Endothelial cell of umbilical vein (primary cell): ENCODE data around the gene SLC25A34. TPM values are rescaled to one million over a fixed set of nuclear protein-coding genes. Genes with fewer than 3 reads are reported as not detected.
A peak's percentile ranks its signal among the peaks of the same experiment; 100 is the strongest.

Source experiments
- BruUV-seq: library from RNA; stranded (reverse); fragments of 400-500 nt; replicated peaks from 2 replicates; lab custom pipeline; 2021; lab: Mats Ljungman, UMichigan
- CTCF ChIA-PET: fragments of 300-600, 350-600 bp; sonication (Branson Sonifier 250); formaldehyde crosslinking; loops from one replicate; lab custom pipeline; 2021; ENCODE audit warnings: antibody characterized with exemption, inconsistent platforms; lab: Charles Lee
- POLR2A ChIA-PET: fragments of 300-600, 350-600 bp; sonication (Branson Sonifier 250); formaldehyde crosslinking; loops from one replicate; lab custom pipeline; 2021; ENCODE audit warnings: antibody characterized with exemption, inconsistent platforms; lab: Charles Lee
- DNase-seq: peaks from one replicate; pipeline ENCODE4 v3.0.0-alpha.2; 2011; ENCODE audit warnings: low read depth, low spot score
- FAIRE-seq: peaks from 2 replicates; lab custom pipeline; 2011; peaks lifted over from hg19 to GRCh38; lab: Jason Lieb, UNC
- H2AFZ ChIP-seq: 2 replicates; pipeline ENCODE4 v1.6.0; 2012; ENCODE audit warnings: low read depth, low read length, control low read depth, inconsistent platforms
- H3K27ac ChIP-seq: 2 replicates; pipeline ENCODE4 v1.5.1; 2011; ENCODE audit warnings: low read depth, mild to moderate bottlenecking, control low read depth, low read length, moderate library complexity; ENCODE audit not compliant: insufficient read depth
- H3K27me3 ChIP-seq, 2 experiments: 2 replicates each; pipeline versions ENCODE4 v1.6.0 to v1.6.1; 2011; ENCODE audit warnings: low read length in 2 of 2, mixed read lengths in 1 of 2; ENCODE audit not compliant: control insufficient read depth in 2 of 2, insufficient read depth in 2 of 2
- H3K36me3 ChIP-seq, 2 experiments: 2 replicates in 1 of 2; 3 replicates in 1 of 2; pipeline ENCODE4 v1.5.1; 2011; ENCODE audit warnings: low read length in 2 of 2, mild to moderate bottlenecking in 1 of 2, moderate library complexity in 1 of 2; ENCODE audit not compliant: control insufficient read depth in 2 of 2, insufficient read depth in 2 of 2; ENCODE audit errors: extremely low read depth in 1 of 2
- H3K4me1 ChIP-seq: 3 replicates; pipeline ENCODE4 v1.5.1; 2011; ENCODE audit warnings: mild to moderate bottlenecking, low read length; ENCODE audit not compliant: control insufficient read depth, insufficient read depth; ENCODE audit errors: extremely low read depth
- H3K4me2 ChIP-seq: 2 replicates; pipeline ENCODE4 v1.6.1; 2011; ENCODE audit warnings: low read length, control low read depth, mixed read lengths; ENCODE audit not compliant: insufficient read depth
- H3K4me3 ChIP-seq, 3 experiments: fragments of 200-600 bp in 1 of 3; sonication (generic), shearing (Covaris generic) in 1 of 3; replicated peaks in 1 of 3; 2 replicates each; pipeline ENCODE4 v1.5.1; 2011 to 2016; ENCODE audit warnings: control low read depth in 3 of 3, low read length in 3 of 3, mild to moderate bottlenecking in 2 of 3, inconsistent platforms in 1 of 3, low read depth in 1 of 3, moderate library complexity in 1 of 3; ENCODE audit not compliant: insufficient read depth in 1 of 3
- H3K79me2 ChIP-seq: 2 replicates; pipeline ENCODE4 v1.6.0; 2012; ENCODE audit warnings: low read length, inconsistent platforms; ENCODE audit not compliant: control insufficient read depth, insufficient read depth
- H3K9ac ChIP-seq: replicated peaks from 2 replicates; pipeline ENCODE3; 2011; ENCODE audit warnings: low read length, control low read depth; ENCODE audit not compliant: insufficient read depth; ENCODE audit errors: extremely low read depth
- H3K9me1 ChIP-seq: replicated peaks from 3 replicates; pipeline ENCODE4 v1.6.0; 2011; ENCODE audit warnings: mild to moderate bottlenecking, low read length; ENCODE audit not compliant: control insufficient read depth, insufficient read depth; ENCODE audit errors: extremely low read depth
- H3K9me3 ChIP-seq: replicated peaks from 2 replicates; pipeline ENCODE4 v1.5.1; 2012; ENCODE audit warnings: low read length, inconsistent platforms; ENCODE audit not compliant: control insufficient read depth, insufficient read depth
- H4K20me1 ChIP-seq: replicated peaks from 2 replicates; pipeline ENCODE3; 2011; ENCODE audit warnings: mild to moderate bottlenecking, low read length; ENCODE audit not compliant: control insufficient read depth, insufficient read depth; ENCODE audit errors: extremely low read depth
- EZH2 ChIP-seq: IDR thresholded peaks from 2 replicates; pipeline ENCODE4 v1.6.1; 2012; ENCODE audit warnings: borderline replicate concordance, low read depth, mild to moderate bottlenecking, moderate library complexity, low read length, inconsistent platforms; ENCODE audit not compliant: severe bottlenecking
- FOS ChIP-seq: IDR thresholded peaks from 2 replicates; pipeline ENCODE4 v1.6.1; 2011; ENCODE audit warnings: mild to moderate bottlenecking, low read length, moderate library complexity, borderline replicate concordance; ENCODE audit not compliant: insufficient read depth
- GATA2 ChIP-seq: IDR thresholded peaks from 2 replicates; pipeline ENCODE4 v1.7.0; 2011; ENCODE audit warnings: low read depth, mild to moderate bottlenecking, moderate library complexity, mixed read lengths, low read length; ENCODE audit not compliant: insufficient read length, insufficient read depth
- JUN ChIP-seq: IDR thresholded peaks from 2 replicates; pipeline ENCODE4 v1.6.1; 2011; ENCODE audit warnings: borderline replicate concordance, low read depth; ENCODE audit not compliant: insufficient read length, insufficient read depth
- MYC ChIP-seq: IDR thresholded peaks from one replicate; pipeline ENCODE4 v1.6.1; 2011; ENCODE audit warnings: mild to moderate bottlenecking, low read depth, low read length
- POLR2A ChIP-seq: IDR thresholded peaks from 2 replicates; pipeline ENCODE4 v1.6.1; 2012; ENCODE audit warnings: low read depth, mild to moderate bottlenecking, control low read depth, low read length
- POLR2AphosphoS5 ChIP-seq: IDR thresholded peaks from 2 replicates; pipeline ENCODE4 v1.6.1; 2012; ENCODE audit warnings: low read depth, mild to moderate bottlenecking, control low read depth, low read length, moderate library complexity; ENCODE audit not compliant: insufficient read depth
- dilution Hi-C: fragments of 300-500 bp; cut with MboI; formaldehyde crosslinking; loops from one replicate; pipeline ENCODE4 v1.15.0; 2019; ENCODE audit warnings: low sequenced_read_pairs; ENCODE audit not compliant: extremely low pct_ligation_motif_present
- intact Hi-C: fragments of 100-400 bp; cut with micrococcal nuclease; formaldehyde crosslinking; loops from one replicate; pipeline ENCODE4 v1.10.0; 2022
- polyA plus RNA-seq, 4 experiments: library from polyadenylated mRNA; depleted of rRNA in 3 of 4; stranded (reverse) in 3 of 4; unstranded in 1 of 4; fragments of >200 nt; gene quantifications; 2 replicates each; pipeline versions ENCODE4 v1.2.1 to v1.2.3, GENCODE V29; 2011 to 2012; ENCODE audit warnings: missing spikeins in 1 of 4
- total RNA-seq: library from RNA; stranded (reverse); gene quantifications from 2 replicates; pipeline ENCODE4 v1.2.3, GENCODE V29; 2021
- TF ChIP-seq, protein P1 (sequence below): IDR thresholded peaks from 2 replicates; pipeline ENCODE4 v1.6.1; 2011; ENCODE audit not compliant: insufficient read depth, insufficient read length
- TF ChIP-seq, protein P2 (sequence below), 2 donors: IDR thresholded peaks; 1 replicate in 1 of 2; 2 replicates in 1 of 2; pipeline ENCODE4 v1.5.1; 2011; ENCODE audit warnings: low read length in 2 of 2, mild to moderate bottlenecking in 2 of 2, moderate library complexity in 2 of 2, control low read depth in 1 of 2, inconsistent platforms in 1 of 2, low read depth in 1 of 2; ENCODE audit not compliant: insufficient read depth in 1 of 2; ENCODE audit errors: extremely low read depth in 1 of 2

Gene SLC25A34
- total and polyA plus RNA-seq, 2 donors (not counting 3 experiments of a cell fraction or from before 2014, with no cell fraction given): 0.90 to 1.1 TPM

- dilution Hi-C loops (no loop called here), intact Hi-C loops (no loop called here)
- peaks cover 18% of the 10 kb centered on the region for H3K4me1 ChIP-seq
- no peak overlapping the region for H3K27ac ChIP-seq
- no peaks in the 10 kb centered on the region for H3K27me3 ChIP-seq
- TF ChIP-seq POLR2AphosphoS5 (no peak), EZH2 (no peak), JUN (no peak), GATA2 (no peak), POLR2A (no peak), FOS (no peak), MYC (no peak)
- TF ChIP-seq, protein P1, sequence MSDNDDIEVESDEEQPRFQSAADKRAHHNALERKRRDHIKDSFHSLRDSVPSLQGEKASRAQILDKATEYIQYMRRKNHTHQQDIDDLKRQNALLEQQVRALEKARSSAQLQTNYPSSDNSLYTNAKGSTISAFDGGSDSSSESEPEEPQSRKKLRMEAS: no peak
- TF ChIP-seq, protein P2, sequence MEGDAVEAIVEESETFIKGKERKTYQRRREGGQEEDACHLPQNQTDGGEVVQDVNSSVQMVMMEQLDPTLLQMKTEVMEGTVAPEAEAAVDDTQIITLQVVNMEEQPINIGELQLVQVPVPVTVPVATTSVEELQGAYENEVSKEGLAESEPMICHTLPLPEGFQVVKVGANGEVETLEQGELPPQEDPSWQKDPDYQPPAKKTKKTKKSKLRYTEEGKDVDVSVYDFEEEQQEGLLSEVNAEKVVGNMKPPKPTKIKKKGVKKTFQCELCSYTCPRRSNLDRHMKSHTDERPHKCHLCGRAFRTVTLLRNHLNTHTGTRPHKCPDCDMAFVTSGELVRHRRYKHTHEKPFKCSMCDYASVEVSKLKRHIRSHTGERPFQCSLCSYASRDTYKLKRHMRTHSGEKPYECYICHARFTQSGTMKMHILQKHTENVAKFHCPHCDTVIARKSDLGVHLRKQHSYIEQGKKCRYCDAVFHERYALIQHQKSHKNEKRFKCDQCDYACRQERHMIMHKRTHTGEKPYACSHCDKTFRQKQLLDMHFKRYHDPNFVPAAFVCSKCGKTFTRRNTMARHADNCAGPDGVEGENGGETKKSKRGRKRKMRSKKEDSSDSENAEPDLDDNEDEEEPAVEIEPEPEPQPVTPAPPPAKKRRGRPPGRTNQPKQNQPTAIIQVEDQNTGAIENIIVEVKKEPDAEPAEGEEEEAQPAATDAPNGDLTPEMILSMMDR (IDR thresholded peaks at IDR 0.05; ENCODE audit: extremely low read depth in 1 of 2, insufficient read depth in 1 of 2, low read depth in 1 of 2, low read length in 2 of 2): no peak
- peaks cover 71% of the 10 kb centered on the region for H3K79me2 ChIP-seq
- no TSS peak for BruUV-seq
- H2AFZ ChIP-seq: no peak overlapping the region
- no peak overlapping the region for H3K4me2 ChIP-seq
- no peaks in the 10 kb centered on the region for H4K20me1 ChIP-seq
- FAIRE-seq (peak; percentile 55), DNase-seq (no peak)
- ChIA-PET POLR2A (no interaction called here), CTCF (no interaction called here)
- peaks cover 0 to 2% of the 10 kb centered on the region in 2 experiments for H3K36me3 ChIP-seq
- no peak overlapping the region for H3K4me3 ChIP-seq
- no peaks in the 10 kb centered on the region for H3K9me1 ChIP-seq
- H3K9me3 ChIP-seq: no peaks in the 10 kb centered on the region
- H3K9ac ChIP-seq: no peak overlapping the region
Measured at GRCh38 chr1:15687446-15687845, 48.6 kb upstream of the SLC25A34 start.
